ENCODE data around the gene SYT7.

DNA sequence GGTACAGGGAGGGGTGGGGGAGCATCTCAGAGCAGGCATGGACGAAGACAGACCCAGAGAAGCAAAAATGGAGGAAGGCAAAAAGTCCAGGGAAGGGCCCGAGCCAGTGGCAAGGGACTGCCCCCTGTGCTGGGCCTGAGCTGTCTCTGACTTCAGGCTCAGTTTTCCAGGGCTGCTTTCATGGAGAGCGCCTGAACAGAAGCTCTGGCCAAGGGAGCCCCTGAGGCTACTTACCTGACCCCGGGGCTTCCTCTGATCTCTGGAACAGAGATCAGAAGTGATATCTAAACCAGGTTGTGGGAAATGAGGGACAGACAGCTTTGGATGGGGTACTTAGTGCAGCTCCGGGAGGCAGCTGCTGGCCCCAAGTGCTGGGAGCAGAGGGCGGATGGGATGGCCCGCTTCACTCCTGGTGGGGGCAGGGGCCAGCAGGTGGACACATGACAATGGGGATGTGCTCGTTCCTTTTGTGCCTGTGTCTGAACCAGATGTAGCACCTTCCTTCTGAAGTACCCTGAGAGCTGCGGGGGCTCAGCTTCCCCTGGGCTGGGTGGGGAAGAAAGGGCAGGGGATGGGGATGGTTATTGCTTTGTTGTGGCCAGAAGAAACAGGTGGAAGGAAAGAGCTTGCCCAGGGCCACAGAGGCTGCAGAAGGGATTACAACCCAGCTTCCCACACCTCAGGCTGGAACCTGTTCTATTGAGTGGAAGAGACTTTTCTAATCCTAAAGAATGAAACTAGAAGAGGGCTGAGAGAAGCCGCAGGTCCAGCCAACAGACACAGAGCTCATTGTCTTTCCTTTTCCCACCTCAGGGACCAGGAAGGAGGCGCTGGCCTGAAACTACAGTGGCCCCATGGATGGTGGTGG, 66.6 kb downstream of the SYT7 start:
- TF ChIP-seq, protein P1, sequence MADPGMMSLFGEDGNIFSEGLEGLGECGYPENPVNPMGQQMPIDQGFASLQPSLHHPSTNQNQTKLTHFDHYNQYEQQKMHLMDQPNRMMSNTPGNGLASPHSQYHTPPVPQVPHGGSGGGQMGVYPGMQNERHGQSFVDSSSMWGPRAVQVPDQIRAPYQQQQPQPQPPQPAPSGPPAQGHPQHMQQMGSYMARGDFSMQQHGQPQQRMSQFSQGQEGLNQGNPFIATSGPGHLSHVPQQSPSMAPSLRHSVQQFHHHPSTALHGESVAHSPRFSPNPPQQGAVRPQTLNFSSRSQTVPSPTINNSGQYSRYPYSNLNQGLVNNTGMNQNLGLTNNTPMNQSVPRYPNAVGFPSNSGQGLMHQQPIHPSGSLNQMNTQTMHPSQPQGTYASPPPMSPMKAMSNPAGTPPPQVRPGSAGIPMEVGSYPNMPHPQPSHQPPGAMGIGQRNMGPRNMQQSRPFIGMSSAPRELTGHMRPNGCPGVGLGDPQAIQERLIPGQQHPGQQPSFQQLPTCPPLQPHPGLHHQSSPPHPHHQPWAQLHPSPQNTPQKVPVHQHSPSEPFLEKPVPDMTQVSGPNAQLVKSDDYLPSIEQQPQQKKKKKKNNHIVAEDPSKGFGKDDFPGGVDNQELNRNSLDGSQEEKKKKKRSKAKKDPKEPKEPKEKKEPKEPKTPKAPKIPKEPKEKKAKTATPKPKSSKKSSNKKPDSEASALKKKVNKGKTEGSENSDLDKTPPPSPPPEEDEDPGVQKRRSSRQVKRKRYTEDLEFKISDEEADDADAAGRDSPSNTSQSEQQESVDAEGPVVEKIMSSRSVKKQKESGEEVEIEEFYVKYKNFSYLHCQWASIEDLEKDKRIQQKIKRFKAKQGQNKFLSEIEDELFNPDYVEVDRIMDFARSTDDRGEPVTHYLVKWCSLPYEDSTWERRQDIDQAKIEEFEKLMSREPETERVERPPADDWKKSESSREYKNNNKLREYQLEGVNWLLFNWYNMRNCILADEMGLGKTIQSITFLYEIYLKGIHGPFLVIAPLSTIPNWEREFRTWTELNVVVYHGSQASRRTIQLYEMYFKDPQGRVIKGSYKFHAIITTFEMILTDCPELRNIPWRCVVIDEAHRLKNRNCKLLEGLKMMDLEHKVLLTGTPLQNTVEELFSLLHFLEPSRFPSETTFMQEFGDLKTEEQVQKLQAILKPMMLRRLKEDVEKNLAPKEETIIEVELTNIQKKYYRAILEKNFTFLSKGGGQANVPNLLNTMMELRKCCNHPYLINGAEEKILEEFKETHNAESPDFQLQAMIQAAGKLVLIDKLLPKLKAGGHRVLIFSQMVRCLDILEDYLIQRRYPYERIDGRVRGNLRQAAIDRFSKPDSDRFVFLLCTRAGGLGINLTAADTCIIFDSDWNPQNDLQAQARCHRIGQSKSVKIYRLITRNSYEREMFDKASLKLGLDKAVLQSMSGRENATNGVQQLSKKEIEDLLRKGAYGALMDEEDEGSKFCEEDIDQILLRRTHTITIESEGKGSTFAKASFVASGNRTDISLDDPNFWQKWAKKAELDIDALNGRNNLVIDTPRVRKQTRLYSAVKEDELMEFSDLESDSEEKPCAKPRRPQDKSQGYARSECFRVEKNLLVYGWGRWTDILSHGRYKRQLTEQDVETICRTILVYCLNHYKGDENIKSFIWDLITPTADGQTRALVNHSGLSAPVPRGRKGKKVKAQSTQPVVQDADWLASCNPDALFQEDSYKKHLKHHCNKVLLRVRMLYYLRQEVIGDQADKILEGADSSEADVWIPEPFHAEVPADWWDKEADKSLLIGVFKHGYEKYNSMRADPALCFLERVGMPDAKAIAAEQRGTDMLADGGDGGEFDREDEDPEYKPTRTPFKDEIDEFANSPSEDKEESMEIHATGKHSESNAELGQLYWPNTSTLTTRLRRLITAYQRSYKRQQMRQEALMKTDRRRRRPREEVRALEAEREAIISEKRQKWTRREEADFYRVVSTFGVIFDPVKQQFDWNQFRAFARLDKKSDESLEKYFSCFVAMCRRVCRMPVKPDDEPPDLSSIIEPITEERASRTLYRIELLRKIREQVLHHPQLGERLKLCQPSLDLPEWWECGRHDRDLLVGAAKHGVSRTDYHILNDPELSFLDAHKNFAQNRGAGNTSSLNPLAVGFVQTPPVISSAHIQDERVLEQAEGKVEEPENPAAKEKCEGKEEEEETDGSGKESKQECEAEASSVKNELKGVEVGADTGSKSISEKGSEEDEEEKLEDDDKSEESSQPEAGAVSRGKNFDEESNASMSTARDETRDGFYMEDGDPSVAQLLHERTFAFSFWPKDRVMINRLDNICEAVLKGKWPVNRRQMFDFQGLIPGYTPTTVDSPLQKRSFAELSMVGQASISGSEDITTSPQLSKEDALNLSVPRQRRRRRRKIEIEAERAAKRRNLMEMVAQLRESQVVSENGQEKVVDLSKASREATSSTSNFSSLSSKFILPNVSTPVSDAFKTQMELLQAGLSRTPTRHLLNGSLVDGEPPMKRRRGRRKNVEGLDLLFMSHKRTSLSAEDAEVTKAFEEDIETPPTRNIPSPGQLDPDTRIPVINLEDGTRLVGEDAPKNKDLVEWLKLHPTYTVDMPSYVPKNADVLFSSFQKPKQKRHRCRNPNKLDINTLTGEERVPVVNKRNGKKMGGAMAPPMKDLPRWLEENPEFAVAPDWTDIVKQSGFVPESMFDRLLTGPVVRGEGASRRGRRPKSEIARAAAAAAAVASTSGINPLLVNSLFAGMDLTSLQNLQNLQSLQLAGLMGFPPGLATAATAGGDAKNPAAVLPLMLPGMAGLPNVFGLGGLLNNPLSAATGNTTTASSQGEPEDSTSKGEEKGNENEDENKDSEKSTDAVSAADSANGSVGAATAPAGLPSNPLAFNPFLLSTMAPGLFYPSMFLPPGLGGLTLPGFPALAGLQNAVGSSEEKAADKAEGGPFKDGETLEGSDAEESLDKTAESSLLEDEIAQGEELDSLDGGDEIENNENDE (IDR thresholded peaks at IDR 0.05; ENCODE audit: insufficient replicate concordance, low read length): no peak
- no peak for TF ChIP-seq SIN3A (conservative IDR thresholded peaks at IDR 0.05 in 1 of 2, IDR thresholded peaks at IDR 0.05 in 1 of 2; ENCODE audit: low read depth in 1 of 2, low read length in 2 of 2)

Measured in H1 (cell line).